ENCODE measurements around the gene DENND10. TPM values are rescaled to one million over a fixed set of nuclear protein-coding genes. Genes with fewer than 3 reads are reported as not detected.
"Not testable (repeated sequence)": the region's sequence is repeated elsewhere in the genome, so short reads cannot be mapped to it uniquely, and the experiment has no call there.

Gene DENND10
- total RNA-seq, 2 experiments from 2014 or later: 40.4 to 45.6 TPM

DNA sequence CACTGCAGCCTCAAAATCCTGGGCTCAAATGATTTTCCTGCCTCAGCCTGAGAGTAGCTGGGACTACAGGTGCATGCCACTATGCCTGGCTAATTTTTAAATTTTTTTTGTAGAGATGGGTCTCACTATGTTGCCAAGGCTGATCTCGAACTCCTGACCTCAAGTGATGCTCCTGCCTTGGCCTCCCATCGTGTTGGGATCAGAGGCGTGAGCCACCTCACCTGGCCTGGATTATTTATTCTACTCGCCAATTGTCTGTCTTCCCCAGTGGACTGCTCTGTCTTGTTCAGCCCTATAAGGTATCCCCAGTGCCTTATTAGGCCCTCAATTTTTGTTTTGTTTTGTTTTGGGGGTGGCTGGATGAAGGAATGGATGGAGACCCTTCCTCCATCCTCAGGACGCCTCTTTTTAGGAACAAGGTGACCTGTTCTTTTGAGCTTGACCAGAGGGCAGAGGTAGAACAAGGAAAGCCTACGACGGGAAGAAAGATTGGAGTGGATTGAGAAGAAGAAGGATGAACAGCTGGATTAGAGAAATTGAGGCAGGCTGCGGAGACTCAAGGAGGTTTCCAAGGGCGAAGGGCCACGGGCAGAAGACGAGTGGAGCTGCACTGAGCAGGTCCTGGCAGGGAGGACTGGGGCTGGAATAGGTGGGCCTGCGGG is 541 bp upstream of the DENND10 start:
- Mint-ChIP-seq H3K27me3 (no peaks in the 10 kb centered on the region), H3K36me3 (ENCODE audit: low read depth) (peaks cover 11% of the 10 kb centered on the region), H3K4me1 (ENCODE audit: low read depth) (peaks cover 13% of the 10 kb centered on the region), H3K27ac (peak overlapping the region; percentile 94), H3K9me3 (no peaks in the 10 kb centered on the region), H3K4me3 (peak overlapping the region; percentile 95)
- TF ChIP-seq, protein P1, sequence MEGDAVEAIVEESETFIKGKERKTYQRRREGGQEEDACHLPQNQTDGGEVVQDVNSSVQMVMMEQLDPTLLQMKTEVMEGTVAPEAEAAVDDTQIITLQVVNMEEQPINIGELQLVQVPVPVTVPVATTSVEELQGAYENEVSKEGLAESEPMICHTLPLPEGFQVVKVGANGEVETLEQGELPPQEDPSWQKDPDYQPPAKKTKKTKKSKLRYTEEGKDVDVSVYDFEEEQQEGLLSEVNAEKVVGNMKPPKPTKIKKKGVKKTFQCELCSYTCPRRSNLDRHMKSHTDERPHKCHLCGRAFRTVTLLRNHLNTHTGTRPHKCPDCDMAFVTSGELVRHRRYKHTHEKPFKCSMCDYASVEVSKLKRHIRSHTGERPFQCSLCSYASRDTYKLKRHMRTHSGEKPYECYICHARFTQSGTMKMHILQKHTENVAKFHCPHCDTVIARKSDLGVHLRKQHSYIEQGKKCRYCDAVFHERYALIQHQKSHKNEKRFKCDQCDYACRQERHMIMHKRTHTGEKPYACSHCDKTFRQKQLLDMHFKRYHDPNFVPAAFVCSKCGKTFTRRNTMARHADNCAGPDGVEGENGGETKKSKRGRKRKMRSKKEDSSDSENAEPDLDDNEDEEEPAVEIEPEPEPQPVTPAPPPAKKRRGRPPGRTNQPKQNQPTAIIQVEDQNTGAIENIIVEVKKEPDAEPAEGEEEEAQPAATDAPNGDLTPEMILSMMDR (IDR thresholded peaks at IDR 0.05): no peak
- Histone ChIP-seq H3K27ac (ENCODE audit: low read depth in 1 of 2, low read length in 2 of 2) (peak overlapping the region in 1 of 2 donors; percentile 40), H3K9me3 (ENCODE audit: control insufficient read depth in 1 of 2, insufficient read depth in 1 of 2, low read length in 2 of 2) (no peaks in the 10 kb centered on the region), H3K27me3 (ENCODE audit: control insufficient read depth in 1 of 2, insufficient read depth in 2 of 2, low read length in 2 of 2) (no peaks in the 10 kb centered on the region), H3K4me3 (ENCODE audit: low read length) (no peak overlapping the region), H3K36me3 (ENCODE audit: insufficient read depth, low read length) (peaks cover 5% of the 10 kb centered on the region), H3K4me1 (ENCODE audit: insufficient read depth, low read length) (peaks cover 26% of the 10 kb centered on the region)
- POLR2A ChIA-PET: interaction anchor here (0.7 to 4.8 kb wide), 13 partner anchors 10 to 769 kb away, joined by 3 to 58 read pairs (median 6); partner anchors contain the start of genes EIF3A, GRK5, MCMBP and RGS10
- CTCF ChIA-PET: interaction anchor here (1.1 to 1.4 kb wide), 4 partner anchors 9 to 72 kb away, joined by 3 to 4 read pairs (median 4); no protein-coding TSS in a partner anchor
- intact Hi-C loops (cut with DNase I, micrococcal nuclease): loop anchor here in 1 of 2 experiments (10.0 kb wide), 1 partner anchor 621 kb away; the partner anchor contains the start of gene INPP5F
- DNase-seq: peak in 1 of 14 experiments; percentile 45
- no peak for ATAC-seq (ENCODE audit: poor library complexity)

GRCh38 chr10:119104654-119105015 is 722 bp downstream of the DENND10 start:
- no peak for DNase-seq
- peaks cover 13% of the 10 kb centered on the region for H3K4me1 Mint-ChIP-seq (ENCODE audit: low read depth)
- no peak for ATAC-seq (ENCODE audit: poor library complexity)
- peak overlapping the region; percentile 85 for H3K4me3 Mint-ChIP-seq
- Histone ChIP-seq H3K27ac (ENCODE audit: low read depth in 1 of 2, low read length in 2 of 2) (no peak overlapping the region), H3K4me3 (ENCODE audit: low read length) (peak overlapping the region; percentile 66), H3K36me3 (ENCODE audit: insufficient read depth, low read length) (peaks cover 14% of the 10 kb centered on the region), H3K27me3 (ENCODE audit: control insufficient read depth in 1 of 2, insufficient read depth in 2 of 2, low read length in 2 of 2) (no peaks in the 10 kb centered on the region), H3K9me3 (ENCODE audit: control insufficient read depth in 1 of 2, insufficient read depth in 1 of 2, low read length in 2 of 2) (no peaks in the 10 kb centered on the region), H3K4me1 (ENCODE audit: insufficient read depth, low read length) (peaks cover 26% of the 10 kb centered on the region)
- intact Hi-C loops (cut with DNase I, micrococcal nuclease): loop anchor here in 1 of 2 experiments (1.0 to 10.0 kb wide), 3 partner anchors 24 to 620 kb away; partner anchors contain the start of genes EIF3A, INPP5F and SFXN4
- peak overlapping the region; percentile 69 for H3K27ac Mint-ChIP-seq
- H3K27me3 Mint-ChIP-seq: no peaks in the 10 kb centered on the region
- no peaks in the 10 kb centered on the region for H3K9me3 Mint-ChIP-seq
- H3K36me3 Mint-ChIP-seq (ENCODE audit: low read depth): peaks cover 15% of the 10 kb centered on the region
- TF ChIP-seq, protein P1 (IDR thresholded peaks at IDR 0.05): no peak
- POLR2A ChIA-PET: interaction anchor here (0.6 to 4.8 kb wide), 14 partner anchors 9 to 768 kb away, joined by 3 to 58 read pairs (median 6); partner anchors contain the start of genes EIF3A, GRK5, MCMBP and RGS10
- CTCF ChIA-PET: interaction anchor here (0.6 to 1.4 kb wide), 6 partner anchors 10 to 401 kb away, joined by 3 to 4 read pairs (median 3); no protein-coding TSS in a partner anchor

DNA sequence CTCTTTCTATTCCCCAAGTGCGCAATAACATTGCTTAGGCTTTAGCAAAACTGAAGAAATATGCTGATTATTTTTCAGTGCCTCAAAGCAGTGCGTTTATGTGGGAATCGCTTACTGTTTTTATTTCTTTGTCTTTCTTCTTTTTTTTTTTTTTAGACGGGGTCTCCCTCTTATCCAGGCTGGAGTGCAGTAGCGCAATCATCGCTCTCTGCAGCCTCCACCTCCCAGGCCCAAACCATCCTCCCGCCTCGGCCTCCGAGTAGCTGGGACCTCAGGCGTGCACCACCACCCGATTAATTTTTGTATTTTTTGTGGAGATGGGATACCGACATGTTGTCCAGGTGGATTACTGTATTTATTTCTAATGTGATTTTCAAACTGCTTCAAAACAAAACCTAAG is 1.2 kb downstream of the DENND10 start:
- intact Hi-C loops (cut with DNase I, micrococcal nuclease): loop anchor here in 1 of 2 experiments (2.0 to 10.0 kb wide), 2 partner anchors 60 to 620 kb away; partner anchors contain the start of genes INPP5F and SFXN4
- Histone ChIP-seq H3K4me3 (ENCODE audit: low read length) (peak overlapping the region; percentile 66), H3K36me3 (ENCODE audit: insufficient read depth, low read length) (peaks cover 17% of the 10 kb centered on the region), H3K9me3 (ENCODE audit: control insufficient read depth in 1 of 2, insufficient read depth in 1 of 2, low read length in 2 of 2) (no peaks in the 10 kb centered on the region), H3K27me3 (ENCODE audit: control insufficient read depth in 1 of 2, insufficient read depth in 2 of 2, low read length in 2 of 2) (no peaks in the 10 kb centered on the region), H3K27ac (ENCODE audit: low read depth in 1 of 2, low read length in 2 of 2) (no peak overlapping the region), H3K4me1 (ENCODE audit: insufficient read depth, low read length) (peaks cover 26% of the 10 kb centered on the region)
- no peaks in the 10 kb centered on the region for H3K27me3 Mint-ChIP-seq
- POLR2A ChIA-PET: interaction anchor here (0.6 to 4.8 kb wide), 8 partner anchors 15 to 767 kb away, joined by 3 to 58 read pairs (median 6); partner anchors contain the start of genes EIF3A, MCMBP and RGS10
- H3K4me3 Mint-ChIP-seq: peak overlapping the region; percentile 85
- CTCF ChIA-PET: interaction anchor here (1.2 kb wide), 2 partner anchors 9 to 26 kb away, joined by 3 to 4 read pairs; no protein-coding TSS in a partner anchor
- peaks cover 19% of the 10 kb centered on the region for H3K36me3 Mint-ChIP-seq (ENCODE audit: low read depth)
- H3K27ac Mint-ChIP-seq: peak overlapping the region; percentile 69
- DNase-seq: no peak
- peaks cover 13% of the 10 kb centered on the region for H3K4me1 Mint-ChIP-seq (ENCODE audit: low read depth)
- TF ChIP-seq, protein P1 (IDR thresholded peaks at IDR 0.05): no peak
- no peaks in the 10 kb centered on the region for H3K9me3 Mint-ChIP-seq
- no peak for ATAC-seq (ENCODE audit: poor library complexity)

DNA sequence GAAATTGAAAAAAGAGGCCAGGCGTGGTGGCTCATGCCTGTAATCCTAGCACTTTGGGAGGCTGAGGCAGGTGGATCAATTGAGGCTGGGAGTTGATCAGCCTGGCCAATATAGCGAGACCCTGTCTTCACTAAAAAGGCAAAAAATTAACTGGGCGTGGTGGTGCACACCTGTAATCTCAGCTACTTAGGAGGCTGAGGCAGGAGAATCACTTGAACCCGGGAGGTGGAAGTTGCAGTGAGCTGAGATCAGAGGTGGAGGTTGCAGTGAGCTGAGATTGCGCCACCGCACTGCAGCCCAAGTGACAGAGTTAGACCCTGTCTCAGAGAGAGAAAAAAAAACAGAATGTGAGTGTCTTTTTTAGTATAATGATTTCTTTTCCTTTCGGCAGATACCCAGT is 2.0 kb downstream of the DENND10 start:
- DNase-seq; H3K27me3 Mint-ChIP-seq; H3K9me3 Mint-ChIP-seq; H3K27me3 ChIP-seq (ENCODE audit: control insufficient read depth in 1 of 2, insufficient read depth in 2 of 2, low read length in 2 of 2); H3K9me3 ChIP-seq (ENCODE audit: control insufficient read depth in 1 of 2, insufficient read depth in 1 of 2, low read length in 2 of 2); H3K27ac ChIP-seq (ENCODE audit: low read depth in 1 of 2, low read length in 2 of 2); H3K27ac Mint-ChIP-seq; H3K4me3 ChIP-seq (ENCODE audit: low read length); ATAC-seq (ENCODE audit: poor library complexity); CTCF ChIA-PET: not testable (repeated sequence)
- POLR2A ChIA-PET: interaction anchor here (1.0 to 2.8 kb wide), 2 partner anchors 26 to 38 kb away, joined by 3 to 40 read pairs; partner anchors contain the start of gene EIF3A
- peaks cover 13% of the 10 kb centered on the region for H3K4me1 Mint-ChIP-seq (ENCODE audit: low read depth)
- Histone ChIP-seq H3K36me3 (ENCODE audit: insufficient read depth, low read length) (peaks cover 24% of the 10 kb centered on the region), H3K4me1 (ENCODE audit: insufficient read depth, low read length) (peaks cover 24% of the 10 kb centered on the region)
- intact Hi-C loops (cut with DNase I, micrococcal nuclease): loop anchor here in 1 of 2 experiments (2.0 to 10.0 kb wide), 2 partner anchors 59 to 619 kb away; partner anchors contain the start of genes INPP5F and SFXN4
- peaks cover 25% of the 10 kb centered on the region for H3K36me3 Mint-ChIP-seq (ENCODE audit: low read depth)
- peak overlapping the region; percentile 25 for H3K4me3 Mint-ChIP-seq
